ENCODE measurements around the gene EFHD1.
A peak's percentile ranks its signal among the peaks of the same experiment; 100 is the strongest.
"Not testable (repeated sequence)": the region's sequence is repeated elsewhere in the genome, so short reads cannot be mapped to it uniquely, and the experiment has no call there.

The EFHD1 gene

GRCh38 chr2:232621186-232621585, 12.2 kb upstream of the EFHD1 start:
- DNase-seq = no peak

GRCh38 chr2:232622563-232622962, 10.8 kb upstream of the EFHD1 start:
- DNase-seq = peak in 1 of 2 experiments; percentile 22

DNA sequence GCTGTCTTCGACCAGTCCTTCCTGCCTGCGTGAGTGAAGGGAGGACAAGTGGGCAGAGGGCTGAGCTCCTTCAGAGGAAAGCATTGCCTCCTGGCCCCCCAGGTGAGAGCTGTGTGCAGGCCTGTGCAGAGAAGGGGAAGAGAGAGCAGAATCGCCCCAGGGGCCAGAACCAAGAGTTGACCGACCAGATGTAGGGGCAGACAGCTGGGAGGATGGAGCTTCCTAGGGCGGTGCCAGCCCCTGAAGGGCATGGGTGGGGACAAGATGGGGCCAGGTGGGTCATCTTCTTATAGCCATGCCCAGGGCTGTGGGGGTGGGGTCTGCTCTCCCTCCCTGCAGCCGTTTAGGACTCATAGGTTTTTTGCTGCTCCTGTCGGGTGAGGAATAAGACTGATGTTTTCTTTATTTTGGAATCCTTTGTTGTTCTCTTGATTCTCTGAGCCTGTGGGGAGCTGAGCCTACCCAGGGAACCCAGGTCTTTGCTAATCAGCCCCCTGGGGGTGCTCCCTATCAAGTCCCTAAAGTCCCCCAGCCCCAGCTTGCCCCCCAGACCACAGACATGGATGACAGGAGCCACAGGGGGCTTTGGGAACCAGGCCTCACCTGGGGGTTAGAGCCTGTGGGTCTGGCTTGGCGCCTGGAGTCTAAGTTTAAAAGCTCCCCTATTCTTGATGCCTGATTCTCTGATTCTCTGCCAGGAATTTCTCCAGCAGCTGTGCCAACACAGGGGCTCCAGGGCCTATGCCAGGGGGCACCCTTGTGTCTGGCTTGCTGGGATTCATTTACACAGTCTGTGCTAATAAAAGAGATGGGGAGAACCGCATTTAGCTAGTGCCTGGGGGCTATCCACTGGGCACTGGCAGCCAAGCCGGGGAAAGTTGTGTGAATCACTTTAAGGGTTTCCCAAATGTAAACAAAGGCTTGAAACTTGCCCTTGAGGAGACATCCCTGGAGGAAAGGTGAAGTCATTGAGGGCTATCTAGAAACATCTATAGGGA, 9.3 kb upstream of the EFHD1 start:
- peak; percentile 16 to 35 for DNase-seq

- no peak for DNase-seq
Observed at GRCh38 chr2:232626584-232626983, 6.8 kb upstream of the EFHD1 start.

DNA sequence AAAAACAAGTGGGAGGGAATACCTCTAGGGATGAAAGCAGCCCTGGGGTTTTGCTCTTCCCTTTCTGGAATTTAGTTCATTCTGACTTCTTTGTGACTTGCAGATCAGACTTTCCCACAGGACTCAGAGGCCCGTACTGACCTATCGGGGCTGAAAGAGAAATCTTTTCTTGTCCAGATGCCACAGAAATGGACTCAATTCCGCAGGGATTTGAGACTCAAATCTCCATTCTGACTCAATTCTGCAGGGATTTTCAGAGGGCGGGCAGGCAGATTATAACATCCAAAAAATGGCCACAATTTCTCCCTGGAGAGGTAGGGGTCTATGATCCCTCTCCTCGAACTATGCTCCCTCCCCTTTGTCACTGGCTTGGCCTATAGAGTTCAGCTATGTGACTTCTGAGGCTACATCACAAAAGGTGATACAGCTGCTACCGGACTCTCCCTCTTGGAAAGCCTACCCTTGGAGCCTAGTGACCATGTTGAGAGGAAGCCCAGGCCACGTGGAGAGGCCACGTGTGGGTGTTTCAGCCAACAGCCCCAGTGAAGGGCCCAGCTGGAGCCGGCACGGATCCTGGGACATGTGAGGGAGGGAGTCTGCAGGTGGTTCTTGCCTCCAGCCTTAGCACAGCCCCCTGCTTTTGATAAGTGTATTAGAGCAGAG, 4.8 kb upstream of the EFHD1 start:
- DNase-seq = no peak

- DNase-seq = no peak
Observed at GRCh38 chr2:232629129-232629475, 4.3 kb upstream of the EFHD1 start.

GRCh38 chr2:232632229-232632903, 1.0 kb upstream of the EFHD1 start:
- DNase-seq = no peak

GRCh38 chr2:232632904-232633412, 446 bp upstream of the EFHD1 start:
- DNase-seq = no peak

DNA sequence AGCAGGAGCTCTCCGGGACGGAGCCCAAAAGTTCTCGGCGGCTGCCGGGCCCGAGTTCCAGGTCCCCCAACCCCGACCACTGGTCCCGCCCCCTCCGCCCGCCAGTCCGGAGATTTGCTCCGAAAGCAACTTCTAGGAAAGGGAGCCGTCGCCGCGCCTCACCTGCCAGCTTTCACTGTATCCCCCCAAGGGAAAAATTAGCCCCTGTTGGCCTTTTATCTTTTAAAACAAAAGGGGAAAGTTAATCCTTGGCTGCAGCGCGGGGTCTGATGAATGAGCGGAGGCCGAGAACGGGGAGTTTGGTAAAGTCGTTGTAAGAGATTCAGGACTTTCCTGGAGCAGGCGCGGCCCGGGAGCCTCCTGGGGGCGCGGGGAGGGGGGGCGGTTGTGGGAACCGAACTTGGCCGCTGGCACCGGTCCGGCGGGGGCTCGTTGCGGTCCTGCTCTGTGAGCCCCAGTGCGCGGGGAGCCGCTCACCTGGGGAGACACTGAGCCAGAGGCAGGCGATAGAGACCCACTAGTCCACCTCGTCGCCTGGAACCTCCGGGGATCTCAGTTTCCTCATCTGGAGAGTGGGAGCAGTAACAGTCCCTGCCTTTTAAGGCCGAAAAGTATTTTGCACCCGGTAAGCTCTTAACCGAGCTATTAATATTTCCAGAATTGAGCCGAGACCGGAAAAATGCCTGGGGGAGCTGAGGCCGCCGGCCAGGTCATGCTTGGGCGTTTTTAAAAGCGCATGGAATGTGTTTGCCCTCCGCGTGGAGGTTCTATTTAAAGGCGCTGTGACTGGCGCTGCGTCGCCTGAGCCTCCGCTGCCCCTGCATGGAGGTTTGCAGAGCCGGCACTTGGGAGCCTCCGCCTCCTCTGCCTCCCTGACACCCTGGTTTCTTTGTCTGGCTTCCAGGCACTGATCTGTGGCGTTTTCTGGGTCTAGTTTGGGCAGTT, 1.1 kb downstream of the EFHD1 start:
- DNase-seq = no peak

DNA sequence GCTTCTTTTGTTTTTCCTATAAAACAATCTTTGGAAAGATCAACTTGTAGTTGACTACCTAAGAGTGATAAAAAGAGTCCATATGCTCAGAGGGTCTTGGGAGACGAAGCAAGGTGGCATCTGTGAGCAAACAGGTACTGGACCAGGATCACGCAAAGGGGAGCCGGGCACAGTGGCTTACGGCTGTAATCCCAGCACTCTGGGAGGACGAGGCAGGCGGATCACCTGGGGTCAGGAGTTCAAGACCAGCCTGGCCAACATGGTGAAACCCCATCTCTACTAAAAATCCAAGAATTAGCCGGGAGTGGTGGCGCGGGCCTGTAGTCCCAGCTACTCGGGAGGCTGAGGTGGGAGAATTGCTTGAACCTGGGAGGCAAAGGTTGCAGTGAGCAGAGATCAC, 2.0 kb downstream of the EFHD1 start:
- DNase-seq = not testable (repeated sequence)

- DNase-seq = no peak
Observed at GRCh38 chr2:232635820-232636219, 2.4 kb downstream of the EFHD1 start.

DNA sequence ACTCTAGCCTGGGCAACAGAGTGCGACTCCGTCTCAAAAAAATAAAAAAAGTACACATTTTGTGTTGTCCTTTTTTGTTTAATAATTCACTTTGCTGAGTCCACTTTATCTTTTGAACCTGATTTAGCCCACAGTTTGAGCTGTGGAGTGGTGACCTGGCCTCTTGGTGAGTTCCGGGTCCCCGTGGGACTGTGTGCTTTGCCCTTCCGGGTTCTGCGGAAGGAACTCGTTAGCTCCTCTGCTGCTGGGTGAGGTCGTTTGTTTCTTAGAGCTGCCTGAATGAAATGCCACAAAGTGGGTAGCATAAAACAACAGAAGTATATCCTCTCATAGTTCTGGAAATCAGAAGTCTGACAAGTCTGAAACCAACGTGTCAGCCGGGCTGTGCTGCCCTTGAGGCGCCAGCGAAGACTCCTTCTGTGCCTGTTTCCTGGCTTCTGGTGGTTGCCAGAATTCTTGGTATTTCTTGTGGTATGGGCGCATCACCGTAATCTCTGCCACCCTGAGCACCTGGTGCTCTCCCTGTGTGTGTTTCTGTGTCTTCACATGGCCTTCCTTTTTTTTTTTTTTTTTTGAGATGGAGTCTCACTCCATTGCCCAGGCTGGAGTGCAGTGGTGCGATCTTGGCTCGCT, 3.5 kb downstream of the EFHD1 start:
- DNase-seq = no peak

DNA sequence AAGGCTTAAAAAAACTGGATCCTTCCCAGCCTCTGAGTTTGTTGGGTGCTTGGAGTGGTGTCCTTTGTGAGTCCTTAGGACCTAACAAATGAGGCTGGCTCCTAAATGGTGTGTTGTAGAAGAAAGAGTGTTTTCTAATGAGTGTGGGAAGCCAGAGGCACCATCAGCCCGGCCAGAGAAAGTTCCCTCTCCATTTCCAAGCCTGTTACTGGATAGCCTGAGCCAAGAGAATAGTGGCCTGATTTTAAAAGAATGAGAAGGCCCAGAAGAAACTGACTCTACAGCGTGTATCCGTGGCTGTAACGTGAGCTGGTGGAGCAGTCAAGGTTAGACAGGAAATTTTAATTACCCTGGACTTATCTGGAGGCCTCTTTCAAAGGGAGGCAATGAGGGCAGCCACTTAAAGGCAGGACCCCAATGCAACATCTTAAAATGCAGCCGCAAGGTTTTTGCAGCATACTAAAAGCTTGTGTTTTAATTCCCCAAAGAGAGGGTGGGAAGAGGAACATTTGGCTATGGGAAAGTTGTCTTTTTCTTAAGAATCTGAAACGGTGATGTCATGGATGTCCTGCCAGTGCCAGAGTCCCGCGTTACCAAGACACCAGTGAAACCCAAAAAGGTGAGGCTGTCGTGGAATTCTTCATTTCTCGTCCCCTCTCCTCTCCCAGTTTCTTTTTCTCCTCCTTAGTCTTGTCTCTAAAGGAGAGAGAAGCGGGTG, 4.6 kb downstream of the EFHD1 start:
- no peak for DNase-seq

DNA sequence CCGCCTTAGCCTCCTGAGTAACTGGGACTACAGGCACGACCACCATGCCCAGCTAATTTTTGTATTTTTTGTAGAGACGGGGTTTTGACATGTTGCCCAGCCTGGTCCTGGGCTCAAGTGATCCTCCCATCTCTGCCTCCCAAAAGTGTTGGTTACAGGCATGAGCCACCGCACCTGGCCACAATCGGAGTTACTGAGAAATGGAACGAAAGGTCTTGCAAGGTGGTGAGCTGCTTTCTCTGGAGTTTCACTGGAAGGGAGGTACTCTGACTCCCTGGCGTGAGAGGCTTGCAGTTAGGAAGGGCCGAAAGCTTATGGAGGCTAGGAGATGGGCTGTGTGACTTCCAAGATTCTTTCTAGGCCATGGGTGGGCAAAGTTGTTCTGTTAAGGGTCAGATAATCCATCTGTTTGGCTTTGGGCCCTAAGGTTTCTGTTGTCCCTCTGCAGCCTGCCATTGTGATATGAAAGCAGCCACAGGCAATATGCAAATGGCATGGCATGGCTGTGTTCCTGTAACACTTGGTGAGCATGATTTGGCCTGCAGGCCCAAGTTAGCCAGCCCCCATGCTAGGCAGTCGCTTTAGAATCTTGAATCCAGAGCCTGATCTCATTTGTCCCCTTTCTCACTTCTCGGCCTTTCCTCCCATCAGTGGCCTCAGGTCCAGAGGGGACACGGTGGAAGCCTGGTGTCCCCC, 7.9 kb downstream of the EFHD1 start:
- DNase-seq = no peak

- no peak for DNase-seq
Observed at GRCh38 chr2:232643147-232643425, 9.7 kb downstream of the EFHD1 start.

- DNase-seq = no peak
Observed at GRCh38 chr2:232643813-232644347, 10.5 kb downstream of the EFHD1 start.

- no peak for DNase-seq
Observed at GRCh38 chr2:232645061-232645460, 11.7 kb downstream of the EFHD1 start.

DNA sequence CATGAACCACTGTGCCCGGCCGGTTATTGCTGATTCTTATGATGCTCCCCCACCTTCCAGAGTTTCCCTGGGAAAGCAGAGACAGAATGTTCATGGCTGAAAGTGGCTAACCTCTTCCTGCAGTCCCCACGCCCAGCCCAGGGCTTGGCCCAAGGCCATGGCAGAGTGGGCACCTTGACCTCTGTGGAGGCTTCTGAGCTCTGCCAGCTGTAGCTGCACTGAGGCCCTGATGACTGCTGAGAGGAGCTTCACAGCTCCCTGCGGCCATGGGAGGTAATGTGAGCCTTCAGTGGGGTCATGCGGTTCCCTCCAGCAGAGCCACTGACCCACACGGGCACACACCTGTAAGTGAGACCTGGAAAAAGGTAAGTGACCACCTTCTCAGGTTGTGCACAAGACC, 13.3 kb downstream of the EFHD1 start:
- no peak for DNase-seq

DNA sequence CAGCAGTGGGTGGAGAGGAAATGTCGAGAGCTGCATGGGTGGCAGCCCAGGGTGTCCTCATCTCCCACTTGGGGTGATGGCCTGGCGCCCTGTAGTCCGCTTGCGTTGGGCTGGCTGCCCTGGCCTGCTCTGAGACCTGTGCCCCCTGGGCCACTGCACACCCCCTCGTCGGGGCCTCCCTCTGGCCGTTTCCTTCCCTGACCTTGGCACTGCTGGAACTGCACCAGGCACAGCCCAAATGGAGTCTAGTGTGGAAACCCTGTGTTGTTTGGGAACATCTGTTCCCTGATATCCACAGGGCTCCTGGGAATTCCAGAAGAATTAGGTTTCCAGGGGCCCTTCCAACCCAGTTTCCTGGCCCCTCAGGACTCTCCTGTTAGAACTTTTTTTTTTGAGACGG, 13.9 kb downstream of the EFHD1 start:
- DNase-seq = no peak

- DNase-seq = no peak
Observed at GRCh38 chr2:232649033-232649432, 15.6 kb downstream of the EFHD1 start.

DNA sequence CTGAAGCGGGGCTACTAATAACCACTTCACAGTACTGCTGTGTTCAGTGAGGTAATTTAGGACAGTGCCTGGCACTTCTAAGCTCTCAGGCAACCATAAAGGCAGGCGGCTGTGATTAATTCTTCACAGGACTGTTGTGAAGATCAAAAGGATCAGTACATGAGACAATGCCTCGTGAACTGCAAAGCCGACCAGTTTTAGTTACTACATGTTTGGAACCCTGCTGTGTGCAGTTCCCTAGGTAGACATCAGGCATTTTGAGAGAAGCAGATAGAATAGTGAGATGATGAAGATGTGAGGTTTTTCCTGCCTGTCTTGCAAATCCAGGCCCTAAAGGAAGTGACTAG, 19.1 kb downstream of the EFHD1 start:
- DNase-seq = no peak

Data from SHP77 (cell line).